Fibroblast of lung (primary cell): ENCODE results near the gene ARPC5.
"Not testable (repeated sequence)": the region's sequence is repeated elsewhere in the genome, so short reads cannot be mapped to it uniquely, and the experiment has no call there.

Source experiments
- EZH2 ChIP-seq: IDR thresholded peaks from 2 replicates; pipeline ENCODE4 v1.5.1; 2012; ENCODE audit warnings: low read length, control low read depth, mild to moderate bottlenecking; ENCODE audit errors: missing control alignments
- TF ChIP-seq, protein P1 (sequence below), 2 donors: IDR thresholded peaks in 1 of 2; conservative IDR thresholded peaks in 1 of 2; 1 replicate in 1 of 2; 2 replicates in 1 of 2; pipeline ENCODE4 v1.5.1; 2011 to 2012; ENCODE audit warnings: low read length in 2 of 2, control low read depth in 1 of 2, inconsistent platforms in 1 of 2, low read depth in 1 of 2, mild to moderate bottlenecking in 1 of 2

DNA sequence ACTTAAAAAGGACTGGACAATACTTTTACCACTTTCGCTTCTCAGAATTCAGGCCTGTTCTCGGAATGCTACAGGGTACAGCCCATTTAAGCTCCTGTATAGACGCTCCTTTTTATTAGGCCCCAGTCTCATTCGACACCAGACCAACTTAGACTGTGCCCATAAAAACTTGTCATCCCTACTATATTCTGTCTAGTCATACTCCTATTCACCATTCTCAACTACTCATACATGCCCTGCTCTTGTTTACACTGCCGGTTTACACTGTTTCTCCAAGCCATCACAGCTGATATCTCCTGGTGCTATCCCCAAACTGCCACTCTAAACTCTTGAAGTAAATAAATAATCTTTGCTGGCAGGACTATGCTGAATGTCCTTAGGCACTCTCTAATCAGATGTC lies 17.4 kb downstream of the ARPC5 start:
- TF ChIP-seq, protein P1, sequence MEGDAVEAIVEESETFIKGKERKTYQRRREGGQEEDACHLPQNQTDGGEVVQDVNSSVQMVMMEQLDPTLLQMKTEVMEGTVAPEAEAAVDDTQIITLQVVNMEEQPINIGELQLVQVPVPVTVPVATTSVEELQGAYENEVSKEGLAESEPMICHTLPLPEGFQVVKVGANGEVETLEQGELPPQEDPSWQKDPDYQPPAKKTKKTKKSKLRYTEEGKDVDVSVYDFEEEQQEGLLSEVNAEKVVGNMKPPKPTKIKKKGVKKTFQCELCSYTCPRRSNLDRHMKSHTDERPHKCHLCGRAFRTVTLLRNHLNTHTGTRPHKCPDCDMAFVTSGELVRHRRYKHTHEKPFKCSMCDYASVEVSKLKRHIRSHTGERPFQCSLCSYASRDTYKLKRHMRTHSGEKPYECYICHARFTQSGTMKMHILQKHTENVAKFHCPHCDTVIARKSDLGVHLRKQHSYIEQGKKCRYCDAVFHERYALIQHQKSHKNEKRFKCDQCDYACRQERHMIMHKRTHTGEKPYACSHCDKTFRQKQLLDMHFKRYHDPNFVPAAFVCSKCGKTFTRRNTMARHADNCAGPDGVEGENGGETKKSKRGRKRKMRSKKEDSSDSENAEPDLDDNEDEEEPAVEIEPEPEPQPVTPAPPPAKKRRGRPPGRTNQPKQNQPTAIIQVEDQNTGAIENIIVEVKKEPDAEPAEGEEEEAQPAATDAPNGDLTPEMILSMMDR (conservative IDR thresholded peaks at IDR 0.05 in 1 of 2, IDR thresholded peaks at IDR 0.05 in 1 of 2; ENCODE audit: low read depth in 1 of 2, low read length in 2 of 2), result not testable (repeated sequence)
- not testable (repeated sequence) for TF ChIP-seq EZH2
